GM19099 (cell line): ENCODE results near the gene MAP7.

Source experiments
- POLR2A ChIP-seq: IDR thresholded peaks from 3 replicates; pipeline ENCODE4 v1.6.1; 2011; ENCODE audit warnings: low read depth; ENCODE audit not compliant: insufficient read length; ENCODE audit errors: extremely low read depth

MAP7 gene

GRCh38 chr6:136435101-136435500 is 115.1 kb downstream of the MAP7 start:
- no peak for TF ChIP-seq POLR2A

- TF ChIP-seq POLR2A, result no peak
These were observed 120.8 kb downstream of the MAP7 start for GRCh38 chr6:136429264-136430065.

- TF ChIP-seq POLR2A, result no peak
These were observed 122.9 kb downstream of the MAP7 start for GRCh38 chr6:136427378-136427717.

- no peak for TF ChIP-seq POLR2A
These were observed 123.4 kb downstream of the MAP7 start for GRCh38 chr6:136426627-136427377.

GRCh38 chr6:136425793-136426192 is 124.4 kb downstream of the MAP7 start:
- TF ChIP-seq POLR2A, result no peak

- no peak for TF ChIP-seq POLR2A
These were observed 125.3 kb downstream of the MAP7 start for GRCh38 chr6:136424901-136425300.

GRCh38 chr6:136424450-136424849 is 125.8 kb downstream of the MAP7 start:
- TF ChIP-seq POLR2A, result no peak

GRCh38 chr6:136421537-136422158 is 128.6 kb downstream of the MAP7 start:
- no peak for TF ChIP-seq POLR2A

- no peak for TF ChIP-seq POLR2A
These were observed 129.4 kb downstream of the MAP7 start for GRCh38 chr6:136420853-136421252.

GRCh38 chr6:136415351-136416007 is 134.7 kb downstream of the MAP7 start:
- no peak for TF ChIP-seq POLR2A

- no peak for TF ChIP-seq POLR2A
These were observed 137.8 kb downstream of the MAP7 start for GRCh38 chr6:136412410-136412809.

- TF ChIP-seq POLR2A, result no peak
These were observed 138.5 kb downstream of the MAP7 start for GRCh38 chr6:136411453-136412354.

GRCh38 chr6:136411025-136411325 is 139.2 kb downstream of the MAP7 start:
- no peak for TF ChIP-seq POLR2A

GRCh38 chr6:136410201-136411024 is 139.8 kb downstream of the MAP7 start:
- no peak for TF ChIP-seq POLR2A
